KMS-11 (cell line): Measurements from ENCODE around the gene PHOSPHO1.

ENCODE experiments used
- H2AFZ ChIP-seq: fragments of 200-600 bp; sonication (generic); 2 replicates; pipeline ENCODE4 v1.6.1; 2016; ENCODE audit warnings: antibody characterized with exemption, mixed run types, low read depth
- H3K27ac ChIP-seq: fragments of 200-600 bp; sonication (generic); 2 replicates; pipeline ENCODE4 v1.6.1; 2016; ENCODE audit warnings: mild to moderate bottlenecking, mixed run types
- H3K27me3 ChIP-seq: fragments of 200-600 bp; sonication (generic); 2 replicates; pipeline ENCODE4 v1.6.1; 2017; ENCODE audit warnings: mild to moderate bottlenecking, low read depth, mixed run types, moderate library complexity; ENCODE audit not compliant: insufficient read depth
- H3K36me3 ChIP-seq: fragments of 200-600 bp; sonication (generic); 2 replicates; pipeline ENCODE4 v1.6.1; 2017; ENCODE audit warnings: mild to moderate bottlenecking, mixed run types; ENCODE audit not compliant: insufficient read depth
- H3K4me1 ChIP-seq: fragments of 200-600 bp; sonication (generic); 2 replicates; pipeline ENCODE4 v1.6.1; 2016; ENCODE audit warnings: mild to moderate bottlenecking, low read depth, mixed run types; ENCODE audit not compliant: poor library complexity, severe bottlenecking
- H3K4me2 ChIP-seq: fragments of 200-600 bp; sonication (generic); 2 replicates; pipeline ENCODE4 v1.7.0; 2016; ENCODE audit warnings: mild to moderate bottlenecking, mixed run types
- H3K4me3 ChIP-seq: fragments of 200-600 bp; sonication (generic); IDR thresholded peaks from 2 replicates; pipeline ENCODE4 v1.6.1; 2017; ENCODE audit warnings: low read depth, low read length, mixed read lengths; ENCODE audit not compliant: insufficient read depth
- H3K79me2 ChIP-seq: fragments of 200-600 bp; sonication (generic); 2 replicates; pipeline ENCODE4 v1.6.1; 2016; ENCODE audit warnings: low read depth, mixed run types; ENCODE audit not compliant: insufficient read depth
- H3K9ac ChIP-seq: fragments of 200-600 bp; sonication (generic); 2 replicates; pipeline ENCODE4 v1.6.1; 2016; ENCODE audit warnings: mild to moderate bottlenecking, mixed run types
- H4K20me1 ChIP-seq: fragments of 200-600 bp; sonication (generic); 2 replicates; pipeline ENCODE4 v1.6.1; 2016; ENCODE audit warnings: mild to moderate bottlenecking, mixed run types; ENCODE audit not compliant: insufficient read depth
- TF ChIP-seq, protein P1 (sequence below): fragments of 200-600 bp; sonication (generic); conservative IDR thresholded peaks from 2 replicates; pipeline ENCODE4 v1.6.1; 2017; ENCODE audit warnings: low read depth, mild to moderate bottlenecking, antibody characterized with exemption, low read length, moderate library complexity, mixed read lengths

Gene PHOSPHO1

GRCh38 chr17:49196520-49196919, 34.1 kb downstream of the PHOSPHO1 start:
- TF ChIP-seq, protein P1, sequence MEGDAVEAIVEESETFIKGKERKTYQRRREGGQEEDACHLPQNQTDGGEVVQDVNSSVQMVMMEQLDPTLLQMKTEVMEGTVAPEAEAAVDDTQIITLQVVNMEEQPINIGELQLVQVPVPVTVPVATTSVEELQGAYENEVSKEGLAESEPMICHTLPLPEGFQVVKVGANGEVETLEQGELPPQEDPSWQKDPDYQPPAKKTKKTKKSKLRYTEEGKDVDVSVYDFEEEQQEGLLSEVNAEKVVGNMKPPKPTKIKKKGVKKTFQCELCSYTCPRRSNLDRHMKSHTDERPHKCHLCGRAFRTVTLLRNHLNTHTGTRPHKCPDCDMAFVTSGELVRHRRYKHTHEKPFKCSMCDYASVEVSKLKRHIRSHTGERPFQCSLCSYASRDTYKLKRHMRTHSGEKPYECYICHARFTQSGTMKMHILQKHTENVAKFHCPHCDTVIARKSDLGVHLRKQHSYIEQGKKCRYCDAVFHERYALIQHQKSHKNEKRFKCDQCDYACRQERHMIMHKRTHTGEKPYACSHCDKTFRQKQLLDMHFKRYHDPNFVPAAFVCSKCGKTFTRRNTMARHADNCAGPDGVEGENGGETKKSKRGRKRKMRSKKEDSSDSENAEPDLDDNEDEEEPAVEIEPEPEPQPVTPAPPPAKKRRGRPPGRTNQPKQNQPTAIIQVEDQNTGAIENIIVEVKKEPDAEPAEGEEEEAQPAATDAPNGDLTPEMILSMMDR: no peak
- no peak overlapping the region for H3K4me2 ChIP-seq
- no peak overlapping the region for H3K9ac ChIP-seq

GRCh38 chr17:49195751-49196150, 34.8 kb downstream of the PHOSPHO1 start:
- no peaks in the 10 kb centered on the region for H4K20me1 ChIP-seq
- H3K4me1 ChIP-seq: peaks cover 6% of the 10 kb centered on the region
- H3K4me2 ChIP-seq: no peak overlapping the region
- H3K27me3 ChIP-seq: no peaks in the 10 kb centered on the region
- TF ChIP-seq, protein P1: no peak
- no peaks in the 10 kb centered on the region for H3K79me2 ChIP-seq
- H3K9ac ChIP-seq: no peak overlapping the region
- no peak overlapping the region for H3K27ac ChIP-seq
- no peak overlapping the region for H2AFZ ChIP-seq
- no peak overlapping the region for H3K4me3 ChIP-seq
- no peaks in the 10 kb centered on the region for H3K36me3 ChIP-seq

More at GRCh38 chr17:49196520-49196919, 34.1 kb downstream of the PHOSPHO1 start:
- Histone ChIP-seq H3K27me3 (no peaks in the 10 kb centered on the region; the same call in 1 of the 2 replicates), H3K4me3 (no peak overlapping the region), H3K36me3 (no peaks in the 10 kb centered on the region), H4K20me1 (no peaks in the 10 kb centered on the region), H3K79me2 (no peaks in the 10 kb centered on the region), H2AFZ (no peak overlapping the region), H3K27ac (no peak overlapping the region), H3K4me1 (no peaks in the 10 kb centered on the region)

- no peaks in the 10 kb centered on the region for H3K79me2 ChIP-seq
- H3K4me2 ChIP-seq: no peak overlapping the region
- no peak overlapping the region for H3K9ac ChIP-seq
- no peaks in the 10 kb centered on the region for H3K36me3 ChIP-seq
- no peaks in the 10 kb centered on the region for H3K27me3 ChIP-seq
- no peak overlapping the region for H2AFZ ChIP-seq
- H3K4me1 ChIP-seq: peaks cover 10% of the 10 kb centered on the region
- H3K27ac ChIP-seq: no peak overlapping the region
- H4K20me1 ChIP-seq: no peaks in the 10 kb centered on the region
- TF ChIP-seq, protein P1: no peak
- H3K4me3 ChIP-seq: no peak overlapping the region
These were observed 36.3 kb downstream of the PHOSPHO1 start for GRCh38 chr17:49194297-49194607.

GRCh38 chr17:49193513-49194296, 36.9 kb downstream of the PHOSPHO1 start:
- Histone ChIP-seq H4K20me1 (no peaks in the 10 kb centered on the region), H3K4me1 (peaks cover 10% of the 10 kb centered on the region), H3K4me2 (peak overlapping the region; percentile 53), H3K27ac (peak overlapping the region; percentile 99), H3K9ac (peak overlapping the region; percentile 99; the same call in 1 of the 2 replicates), H3K27me3 (no peaks in the 10 kb centered on the region), H2AFZ (peak overlapping the region; percentile 68), H3K4me3 (no peak overlapping the region), H3K79me2 (no peaks in the 10 kb centered on the region), H3K36me3 (no peaks in the 10 kb centered on the region)
- TF ChIP-seq, protein P1: no peak
